ENCODE measurements around the gene ESYT1.

DNA sequence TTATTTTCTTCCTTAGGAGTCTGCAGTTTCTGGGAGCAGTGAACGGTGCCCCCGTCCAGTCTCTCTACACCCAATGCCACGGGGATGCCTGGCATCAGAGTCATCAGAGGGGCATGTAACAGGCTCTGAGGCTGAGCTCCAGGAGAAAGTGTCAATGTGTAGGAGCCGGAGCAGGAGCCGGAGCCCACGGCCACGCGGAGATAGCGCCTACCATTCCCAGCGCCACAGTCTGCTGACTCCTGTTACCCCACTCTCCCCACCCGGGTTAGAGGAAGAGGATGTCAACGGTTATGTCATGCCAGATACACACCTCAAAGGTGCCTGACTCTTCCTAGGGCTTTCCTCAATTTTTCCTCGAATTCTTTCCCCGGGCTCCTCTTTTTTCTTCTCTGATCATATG is 27.0 kb upstream of the ESYT1 start:
- no peak for TF ChIP-seq NFE2L1 (tag; IDR thresholded peaks at IDR 0.05; ENCODE audit: borderline replicate concordance, low read depth)
- TF ChIP-seq CEBPG (CRISPR knock-in tag; IDR thresholded peaks at IDR 0.05): no peak
- no peak for TF ChIP-seq CEBPG (tag; conservative IDR thresholded peaks at IDR 0.05 in 1 of 2, IDR thresholded peaks at IDR 0.05 in 1 of 2)
- no peak for TF ChIP-seq POLR3A (IDR thresholded peaks at IDR 0.05; ENCODE audit: borderline replicate concordance, extremely low read depth, insufficient read depth, insufficient read length)
- no peak for TF ChIP-seq ZNF639 (CRISPR knock-in tag; conservative IDR thresholded peaks at IDR 0.05 in 1 of 2, IDR thresholded peaks at IDR 0.05 in 1 of 2)
- TF ChIP-seq, protein P1, sequence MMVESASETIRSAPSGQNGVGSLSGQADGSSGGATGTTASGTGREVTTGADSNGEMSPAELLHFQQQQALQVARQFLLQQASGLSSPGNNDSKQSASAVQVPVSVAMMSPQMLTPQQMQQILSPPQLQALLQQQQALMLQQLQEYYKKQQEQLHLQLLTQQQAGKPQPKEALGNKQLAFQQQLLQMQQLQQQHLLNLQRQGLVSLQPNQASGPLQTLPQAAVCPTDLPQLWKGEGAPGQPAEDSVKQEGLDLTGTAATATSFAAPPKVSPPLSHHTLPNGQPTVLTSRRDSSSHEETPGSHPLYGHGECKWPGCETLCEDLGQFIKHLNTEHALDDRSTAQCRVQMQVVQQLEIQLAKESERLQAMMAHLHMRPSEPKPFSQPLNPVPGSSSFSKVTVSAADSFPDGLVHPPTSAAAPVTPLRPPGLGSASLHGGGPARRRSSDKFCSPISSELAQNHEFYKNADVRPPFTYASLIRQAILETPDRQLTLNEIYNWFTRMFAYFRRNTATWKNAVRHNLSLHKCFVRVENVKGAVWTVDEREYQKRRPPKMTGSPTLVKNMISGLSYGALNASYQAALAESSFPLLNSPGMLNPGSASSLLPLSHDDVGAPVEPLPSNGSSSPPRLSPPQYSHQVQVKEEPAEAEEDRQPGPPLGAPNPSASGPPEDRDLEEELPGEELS (CRISPR knock-in tag; IDR thresholded peaks at IDR 0.05; ENCODE audit: borderline replicate concordance): no peak
- no peak for TF ChIP-seq ZNF431 (CRISPR knock-in tag; IDR thresholded peaks at IDR 0.05)
- no peak for TF ChIP-seq PURB (CRISPR knock-in tag; IDR thresholded peaks at IDR 0.05; ENCODE audit: low read depth)
- TF ChIP-seq NCOR1 (IDR thresholded peaks at IDR 0.05): no peak
- TF ChIP-seq, protein P2, sequence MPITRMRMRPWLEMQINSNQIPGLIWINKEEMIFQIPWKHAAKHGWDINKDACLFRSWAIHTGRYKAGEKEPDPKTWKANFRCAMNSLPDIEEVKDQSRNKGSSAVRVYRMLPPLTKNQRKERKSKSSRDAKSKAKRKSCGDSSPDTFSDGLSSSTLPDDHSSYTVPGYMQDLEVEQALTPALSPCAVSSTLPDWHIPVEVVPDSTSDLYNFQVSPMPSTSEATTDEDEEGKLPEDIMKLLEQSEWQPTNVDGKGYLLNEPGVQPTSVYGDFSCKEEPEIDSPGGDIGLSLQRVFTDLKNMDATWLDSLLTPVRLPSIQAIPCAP (CRISPR knock-in tag; IDR thresholded peaks at IDR 0.05; ENCODE audit: borderline replicate concordance): no peak
- no peak for TF ChIP-seq ETV6 (IDR thresholded peaks at IDR 0.05; ENCODE audit: borderline replicate concordance in 1 of 2, low read depth in 2 of 2, low read length in 1 of 2)
- no peak for TF ChIP-seq ETV6 (CRISPR knock-in tag; IDR thresholded peaks at IDR 0.05; ENCODE audit: borderline replicate concordance)
- no peak for TF ChIP-seq NR2C1 (IDR thresholded peaks at IDR 0.05)
- TF ChIP-seq NR2C1 (tag; IDR thresholded peaks at IDR 0.05): no peak

Data from K562 (cell line).